ENCODE results near the gene BCL6.

Gene BCL6

GRCh38 chr3:187745201-187746058 is at the start of gene BCL6:
BCL6 (minus strand) TSS chr3:187745468; CDS start chr3:187733693, 11,775 bp downstream.
- DNase-seq = peak; percentile 93

DNA sequence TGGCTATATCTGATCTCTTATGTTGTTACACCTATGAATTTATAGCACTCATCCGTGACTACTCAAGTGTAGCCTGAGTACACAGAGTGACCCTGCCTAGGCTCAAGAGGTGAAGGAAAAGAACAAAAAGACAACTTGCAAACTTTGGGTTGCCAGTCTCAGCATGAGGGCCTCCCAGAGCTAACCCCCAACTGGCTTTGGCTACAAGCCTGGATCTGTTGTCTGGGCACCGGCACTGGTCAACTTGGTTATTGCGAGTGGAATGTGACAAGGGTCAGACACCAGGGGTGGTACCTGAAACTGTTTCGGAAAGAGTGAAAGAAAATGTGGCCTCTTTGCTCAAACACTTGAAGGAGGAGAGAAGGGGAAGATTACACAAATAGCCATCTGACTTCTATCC is 49.5 kb upstream of the BCL6 start:
- no peak for DNase-seq

DNA sequence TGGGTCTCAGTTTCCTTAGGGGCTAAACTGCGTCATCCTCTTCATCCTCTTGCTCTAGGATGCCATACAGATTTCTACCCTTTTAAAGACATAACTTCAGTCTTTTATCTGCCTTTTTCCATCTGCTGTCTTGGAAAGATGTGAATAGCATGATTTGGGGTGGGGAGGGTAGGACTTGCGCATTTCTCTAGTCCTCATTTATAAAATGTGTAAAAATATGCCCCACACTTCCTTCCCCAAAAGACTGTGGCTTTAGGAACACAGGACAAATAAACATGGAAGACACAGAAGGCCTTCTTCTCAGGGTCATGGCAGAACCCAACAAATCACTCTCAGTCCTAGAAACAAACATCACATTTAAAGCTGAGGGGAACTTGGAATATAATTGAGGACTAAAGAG is 48.4 kb upstream of the BCL6 start:
- DNase-seq = no peak

- no peak for DNase-seq
These were observed 47.3 kb upstream of the BCL6 start for GRCh38 chr3:187792521-187792920.

DNA sequence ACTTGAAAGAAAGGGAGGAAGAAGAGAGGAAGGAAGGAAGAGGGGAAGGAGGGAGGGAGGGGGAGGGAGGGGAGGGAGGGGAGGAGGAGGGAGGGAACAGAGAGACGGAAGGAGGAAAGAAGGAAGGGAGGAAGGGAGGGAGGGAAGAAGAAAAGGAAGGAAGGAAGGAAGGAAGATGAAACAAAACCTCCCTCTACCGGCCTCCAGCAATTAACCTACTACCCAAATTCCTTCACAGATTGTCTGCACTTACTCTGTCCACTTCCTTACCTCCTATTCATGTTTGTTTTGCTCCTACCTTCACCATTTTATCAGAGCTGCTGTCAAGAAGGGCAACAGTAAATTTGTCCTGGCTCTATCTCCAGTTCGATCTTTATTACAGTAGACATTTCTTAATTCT is 44.6 kb upstream of the BCL6 start:
- no peak for DNase-seq

DNA sequence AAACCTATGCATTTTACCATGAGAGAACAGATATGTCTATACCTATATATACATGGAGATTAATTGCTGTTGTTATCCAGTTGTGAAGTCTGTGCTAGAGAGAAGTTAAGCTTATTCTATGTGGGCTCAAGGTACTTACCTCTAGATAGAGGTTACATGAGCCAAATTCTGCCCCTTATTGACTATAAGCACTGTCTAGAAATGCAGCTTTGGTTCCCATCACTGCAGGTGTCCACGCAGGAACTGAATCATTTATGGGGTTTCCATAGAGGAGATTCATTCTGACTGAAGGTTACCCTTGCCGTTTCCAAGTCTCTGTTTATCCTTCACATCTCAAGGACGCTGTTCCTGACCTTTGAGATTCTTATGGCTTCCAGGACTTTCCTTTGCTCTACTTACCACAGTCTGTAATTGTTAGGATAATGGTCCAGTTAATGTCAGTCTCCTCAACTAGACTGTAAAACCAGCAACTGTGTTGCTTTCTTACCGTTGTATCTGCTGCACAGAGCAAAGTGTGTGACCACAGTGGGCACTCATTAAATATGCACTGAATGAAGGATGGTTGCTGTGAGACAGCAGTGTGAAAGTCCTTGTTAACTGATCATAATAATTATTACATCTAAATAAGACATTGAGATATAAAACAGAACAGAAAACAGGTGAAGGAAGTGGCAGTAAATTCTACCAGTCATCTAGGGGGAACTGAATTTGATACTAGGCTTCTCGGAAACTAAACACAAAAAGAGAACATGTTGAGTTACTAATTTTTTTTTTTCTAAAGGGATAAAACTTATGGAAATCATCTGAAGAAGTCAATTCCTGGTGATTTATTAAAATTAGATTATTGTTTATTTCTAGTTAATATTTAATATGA is 44.0 kb upstream of the BCL6 start:
- DNase-seq = no peak

- peak; percentile 62 for DNase-seq
These were observed 37.8 kb upstream of the BCL6 start for GRCh38 chr3:187783098-187783497.

DNA sequence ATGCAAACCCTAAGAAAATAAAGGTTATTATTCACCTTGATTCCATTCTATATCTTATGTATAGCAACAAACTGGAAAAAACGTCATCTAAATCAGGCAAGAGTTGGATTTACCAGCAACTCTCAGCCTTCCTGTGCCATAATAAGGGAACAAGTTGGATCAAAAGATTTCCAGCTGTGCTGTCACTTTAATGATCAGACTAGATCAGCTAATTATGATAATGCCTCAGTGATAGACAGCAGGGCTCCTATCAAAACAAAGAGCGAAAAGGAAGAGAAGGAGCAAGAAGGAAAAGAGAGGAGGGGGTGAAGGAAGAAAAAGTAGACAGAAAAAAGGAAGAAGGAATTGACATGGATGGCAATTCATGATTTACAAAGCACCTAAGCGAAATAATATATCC is 36.7 kb upstream of the BCL6 start:
- no peak for DNase-seq

GRCh38 chr3:187781001-187781400 is 35.7 kb upstream of the BCL6 start:
- no peak for DNase-seq

DNA sequence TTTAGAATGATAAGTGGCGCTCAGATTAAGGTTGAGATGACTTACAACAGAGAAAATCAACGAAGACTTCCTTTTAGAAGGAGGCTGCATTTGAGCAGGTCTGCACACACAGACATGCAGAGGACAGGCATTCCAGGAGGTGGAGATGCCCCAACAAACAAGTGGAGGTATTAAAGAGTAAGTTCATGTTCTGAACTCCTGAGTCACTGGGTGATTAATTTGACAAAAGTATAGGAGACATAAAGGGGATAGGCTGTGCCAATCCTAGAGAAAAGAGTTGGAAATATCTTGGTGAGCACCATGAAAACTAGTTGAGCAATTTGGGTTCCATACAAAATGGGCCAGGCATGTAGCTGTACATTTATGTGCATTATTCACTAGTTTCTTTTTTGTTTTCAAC is 33.5 kb upstream of the BCL6 start:
- no peak for DNase-seq

- no peak for DNase-seq
These were observed 32.2 kb upstream of the BCL6 start for GRCh38 chr3:187777331-187777941.

DNA sequence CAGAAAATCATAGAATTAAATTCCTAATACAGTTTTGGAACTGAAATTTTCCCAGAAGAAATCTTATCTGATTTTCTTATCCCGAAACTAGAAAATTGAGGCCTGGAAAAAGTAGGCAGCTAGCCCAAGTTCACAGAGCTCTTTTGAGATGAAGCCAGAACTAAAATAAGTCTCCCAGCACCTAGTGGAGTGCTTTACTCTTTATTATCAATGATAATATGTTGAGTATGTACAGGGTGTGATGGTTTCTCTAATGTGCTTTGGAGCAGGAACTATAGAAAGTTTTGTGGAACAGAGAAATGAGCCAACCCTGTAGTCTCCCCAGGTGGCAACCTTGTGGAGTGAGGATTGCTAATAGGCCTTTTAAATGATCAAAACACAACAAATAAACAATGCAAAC is 30.3 kb upstream of the BCL6 start:
- DNase-seq = no peak

DNA sequence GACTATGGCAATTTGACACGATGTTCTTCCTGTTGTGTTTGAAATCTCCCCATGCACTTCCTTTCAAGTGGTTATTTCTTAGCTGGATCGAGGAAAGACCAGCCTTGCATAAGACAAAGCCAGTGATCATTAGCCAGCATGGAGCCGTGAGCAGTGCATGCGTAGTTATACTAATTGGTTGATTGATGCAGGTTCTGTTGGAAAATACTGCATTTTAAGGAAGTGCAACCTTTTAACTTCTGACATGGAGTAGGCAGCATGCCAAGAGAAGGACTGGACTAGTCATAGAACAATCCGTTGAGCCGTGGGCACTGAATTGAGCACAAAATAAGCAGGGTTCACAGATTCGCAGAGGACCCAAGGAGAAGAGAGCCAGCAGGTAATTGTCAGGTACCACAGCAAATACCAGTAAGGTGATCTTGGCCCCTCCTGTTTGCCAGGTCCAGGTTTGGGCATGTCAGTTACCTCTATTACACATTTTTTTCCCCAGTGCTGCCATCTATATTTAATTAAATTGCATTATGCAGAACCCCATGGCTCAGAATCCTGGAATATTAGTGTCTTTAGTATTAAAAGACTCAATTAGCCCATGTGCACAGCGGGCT is 29.0 kb upstream of the BCL6 start:
- DNase-seq = no peak

DNA sequence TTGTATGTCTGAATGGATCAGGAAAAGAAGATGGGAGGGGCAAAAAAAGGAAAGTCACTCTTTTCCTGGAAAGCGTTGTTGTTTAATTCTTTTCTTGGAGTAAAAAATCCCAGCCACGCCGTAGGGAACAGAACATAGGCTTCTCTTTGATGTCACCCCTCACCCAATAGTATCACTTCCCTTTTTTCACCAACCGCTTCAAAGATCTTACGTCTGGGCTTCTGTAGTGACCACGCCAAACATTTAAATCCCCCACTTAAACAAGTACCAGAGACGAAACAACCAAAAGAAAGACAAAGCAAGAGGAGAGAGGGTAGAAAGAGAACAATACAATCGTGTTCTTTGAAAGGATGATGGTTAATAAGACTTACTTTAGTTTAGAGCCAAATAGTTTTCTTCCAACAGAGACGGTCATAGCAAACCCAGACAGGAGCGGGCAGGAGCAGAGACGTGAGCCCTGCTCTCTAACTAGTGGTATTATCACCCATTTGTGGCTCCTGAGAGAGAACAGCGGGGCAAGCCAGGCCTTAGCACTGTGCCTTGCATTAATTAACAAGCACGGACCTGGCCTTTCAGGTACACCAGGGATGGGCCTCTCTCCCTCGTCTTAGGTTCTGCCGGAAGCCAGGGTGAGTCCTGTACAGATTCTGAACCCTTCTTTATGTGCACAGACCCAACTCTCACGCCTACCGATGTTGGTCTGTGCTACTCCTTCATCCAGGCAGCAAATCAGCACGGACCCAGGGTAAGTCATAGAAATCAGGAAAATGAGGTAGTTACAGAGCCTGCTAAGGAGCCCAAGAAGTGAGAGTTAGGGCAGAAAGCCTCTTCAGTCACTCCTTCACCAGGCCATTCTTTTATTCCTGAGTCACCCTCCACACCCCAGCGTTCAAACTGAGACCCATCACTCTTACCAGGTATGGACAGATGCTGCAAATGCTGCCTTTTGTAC is 28.2 kb upstream of the BCL6 start:
- DNase-seq = no peak

- no peak for DNase-seq
These were observed 25.0 kb upstream of the BCL6 start for GRCh38 chr3:187770224-187770623.

DNA sequence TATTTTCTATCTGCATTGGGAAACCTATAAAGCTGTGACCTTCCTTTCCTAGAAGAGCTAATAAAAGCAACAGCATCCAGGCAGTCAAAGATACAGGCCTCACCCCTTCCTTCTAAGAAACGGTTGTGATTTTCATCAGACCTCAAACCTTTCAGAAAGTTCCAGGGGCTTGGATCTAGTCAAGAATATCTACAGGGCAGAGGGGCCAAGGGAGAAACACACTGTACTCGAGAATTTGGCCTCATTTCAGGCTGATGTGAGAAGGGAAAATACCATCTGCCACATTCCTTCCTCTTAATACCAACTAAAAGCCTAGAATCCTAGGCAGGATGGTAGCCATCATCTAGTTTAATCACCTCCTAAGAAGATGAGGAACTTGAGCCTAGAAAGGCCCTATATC is 24.5 kb upstream of the BCL6 start:
- DNase-seq = no peak

DNA sequence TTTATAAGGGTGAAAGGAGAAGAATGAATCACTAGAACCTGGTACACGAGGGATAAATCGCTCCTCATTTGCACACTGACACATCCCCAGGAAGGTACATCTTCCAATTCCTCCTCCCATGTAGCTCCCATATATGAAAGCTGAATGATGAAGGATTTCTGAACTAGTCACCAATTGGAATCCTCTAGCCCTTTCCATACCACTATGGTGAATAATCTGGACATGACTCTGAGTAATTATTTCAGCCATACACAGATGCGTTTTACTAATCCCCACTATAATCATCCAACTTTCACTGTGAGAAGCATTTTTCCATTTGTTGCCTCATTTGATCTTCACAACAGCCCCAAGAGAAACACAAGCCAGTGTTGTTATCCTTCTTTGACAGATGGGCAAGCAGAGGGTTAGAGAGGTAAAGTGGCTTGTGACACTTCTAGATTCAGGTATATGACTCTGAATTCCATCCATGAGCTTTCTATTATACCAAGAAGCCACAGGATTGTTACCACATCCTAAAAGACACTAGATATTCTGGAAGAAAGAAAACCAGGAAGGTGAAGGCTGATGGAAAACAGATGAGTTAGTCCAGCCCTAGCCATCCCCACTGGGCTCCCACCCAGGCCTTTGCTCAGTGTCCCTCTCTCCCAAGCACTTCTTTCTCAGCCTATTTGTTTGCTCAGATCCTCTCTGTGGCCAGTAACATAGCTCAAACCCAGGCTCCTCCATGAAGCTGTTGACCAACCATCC is 22.2 kb upstream of the BCL6 start:
- DNase-seq = peak; percentile 46

GRCh38 chr3:187765342-187765741 is 20.1 kb upstream of the BCL6 start:
- no peak for DNase-seq

- DNase-seq = no peak
These were observed 18.8 kb upstream of the BCL6 start for GRCh38 chr3:187763850-187764648.

DNA sequence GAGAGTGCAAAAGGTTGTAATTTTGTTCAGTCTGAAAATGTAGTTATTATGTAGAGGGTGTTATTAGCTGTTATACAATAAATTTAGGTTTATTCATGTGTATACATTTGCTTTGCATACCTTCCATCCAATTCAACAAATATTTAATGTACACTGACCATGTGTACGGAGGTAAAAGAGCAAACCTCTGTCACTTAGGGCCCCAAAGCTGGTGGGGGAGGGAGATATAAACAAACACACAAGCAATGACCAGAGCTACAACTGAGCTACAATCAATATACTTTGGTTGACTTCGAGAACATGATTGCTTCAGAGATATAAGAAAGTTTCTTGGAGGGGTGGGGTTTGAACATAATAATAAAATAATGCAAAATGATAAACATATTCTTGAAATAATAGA is 17.5 kb upstream of the BCL6 start:
- no peak for DNase-seq

Measured in amniotic stem cell (primary cell).